GM23248 (cell line): Measurements from ENCODE around the gene GRIN3A. TPM values are rescaled to one million over a fixed set of nuclear protein-coding genes. Genes with fewer than 3 reads are reported as not detected.
A peak's percentile ranks its signal among the peaks of the same experiment; 100 is the strongest.

Experiments used
- DNase-seq: peaks from one replicate; pipeline ENCODE4 v3.0.0-alpha.2; 2015
- H2AFZ ChIP-seq: fragments of 200-600 bp; sonication (generic); 2 replicates; pipeline ENCODE4 v1.6.1; 2016; ENCODE audit warnings: antibody characterized with exemption
- H3F3A ChIP-seq: fragments of 200-600 bp; sonication (generic); 2 replicates; pipeline ENCODE4 v1.6.1; 2016; ENCODE audit warnings: mild to moderate bottlenecking, antibody characterized with exemption, mixed run types; ENCODE audit not compliant: insufficient read depth
- H3K27ac ChIP-seq: fragments of 200-600 bp; sonication (generic); 2 replicates; pipeline ENCODE4 v1.5.1; 2016; ENCODE audit warnings: mild to moderate bottlenecking
- H3K27me3 ChIP-seq: fragments of 200-600 bp; sonication (generic); replicated peaks from 2 replicates; pipeline ENCODE4 v1.6.1; 2016; ENCODE audit warnings: mild to moderate bottlenecking; ENCODE audit not compliant: insufficient read depth
- H3K36me3 ChIP-seq: fragments of 200-600 bp; sonication (generic); 2 replicates; pipeline ENCODE4 v1.6.1; 2016; ENCODE audit warnings: low read depth, mild to moderate bottlenecking
- H3K4me1 ChIP-seq: fragments of 200-600 bp; sonication (generic); 2 replicates; pipeline ENCODE4 v1.6.1; 2016; ENCODE audit warnings: mild to moderate bottlenecking; ENCODE audit not compliant: insufficient read depth
- H3K4me2 ChIP-seq: fragments of 200-600 bp; sonication (generic); one replicate; pipeline ENCODE4 v1.6.1; 2016; ENCODE audit warnings: mild to moderate bottlenecking; ENCODE audit not compliant: unreplicated experiment
- H3K4me3 ChIP-seq: fragments of 200-600 bp; sonication (generic); 2 replicates; pipeline ENCODE4 v1.5.1; 2016; ENCODE audit warnings: mild to moderate bottlenecking
- H3K79me2 ChIP-seq: fragments of 200-600 bp; sonication (generic); 2 replicates; pipeline ENCODE4 v1.6.1; 2016; ENCODE audit warnings: mild to moderate bottlenecking; ENCODE audit not compliant: insufficient read depth
- H3K9ac ChIP-seq: fragments of 200-600 bp; sonication (generic); 2 replicates; pipeline ENCODE4 v1.6.1; 2016; ENCODE audit warnings: mild to moderate bottlenecking
- H3K9me2 ChIP-seq: fragments of 200-600 bp; sonication (generic); 2 replicates; pipeline ENCODE4 v1.6.1; 2016; ENCODE audit warnings: mixed run types, mild to moderate bottlenecking, moderate library complexity; ENCODE audit not compliant: insufficient read depth
- H3K9me3 ChIP-seq: fragments of 200-600 bp; sonication (generic); one replicate; pipeline ENCODE4 v1.6.1; 2017; ENCODE audit warnings: low read depth
- H4K20me1 ChIP-seq: fragments of 200-600 bp; sonication (generic); 2 replicates; pipeline ENCODE4 v1.6.0; 2016; ENCODE audit not compliant: insufficient read depth
- EZH2 ChIP-seq: fragments of 200-600 bp; sonication (generic); IDR thresholded peaks from 2 replicates; pipeline ENCODE4 v1.6.1; 2018; ENCODE audit warnings: antibody characterized with exemption, mild to moderate bottlenecking; ENCODE audit not compliant: insufficient read depth, poor library complexity, severe bottlenecking
- EZH2phosphoT487 ChIP-seq: fragments of 200-600 bp; sonication (generic); IDR thresholded peaks from 2 replicates; pipeline ENCODE4 v1.6.1; 2018; ENCODE audit warnings: antibody characterized with exemption, moderate library complexity, mild to moderate bottlenecking, low read depth; ENCODE audit not compliant: insufficient read depth
- WGBS, 2 experiments: methylation state at CpG; one replicate each; pipeline ENCODE4 v1.1.6; 2015 to 2017; ENCODE audit warnings: low lambda C conversion rate in 2 of 2, low coverage in 1 of 2; ENCODE audit errors: missing lambda C conversion rate in 2 of 2; 5-methylcytosine and 5-hydroxymethylcytosine counted together
- in situ Hi-C: fragments of 300-500 bp; cut with MboI; formaldehyde crosslinking; loops from 2 replicates; pipeline ENCODE4 v1.15.0; 2020
- polyA plus RNA-seq: library from polyadenylated mRNA; unstranded; fragments of >200 nt; fragmentation: Nextera tagmentation; extraction: Ambion mirVana; gene quantifications from 2 replicates; pipeline ENCODE4 v1.2.1, GENCODE V29; 2016
- total RNA-seq: library from RNA; depleted of rRNA; stranded (reverse); fragments of >200 nt; shearing (Covaris generic); gene quantifications from 2 replicates; pipeline ENCODE4 v1.2.3, GENCODE V29; 2014

GRIN3A gene
- total and polyA plus RNA-seq, 2 experiments from 2014 or later: not detected

DNA sequence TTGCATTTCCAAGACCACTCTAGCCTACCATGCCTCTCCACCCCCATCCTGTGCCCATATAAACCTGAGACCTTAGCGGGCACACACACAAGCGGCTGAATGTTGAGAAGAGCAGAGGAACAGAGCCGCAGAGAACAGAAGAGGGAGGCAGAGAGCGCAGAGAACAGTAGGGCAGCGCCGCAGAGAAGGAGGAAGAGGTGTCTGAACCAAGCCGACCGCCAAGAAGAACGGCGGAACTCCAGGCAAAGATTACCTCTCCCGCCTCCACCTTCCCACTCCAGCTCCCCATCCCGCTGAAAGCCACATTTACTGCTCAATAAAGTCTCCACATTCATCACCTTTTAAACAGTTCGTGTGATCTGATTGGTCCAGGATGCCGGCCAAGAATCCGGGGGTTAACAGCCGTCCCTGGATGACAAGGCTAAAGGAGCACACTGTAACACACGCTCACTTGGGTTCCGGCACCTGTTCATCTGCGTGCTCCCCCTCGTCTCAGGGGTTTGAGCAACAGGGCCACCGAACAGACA lies 33.2 kb downstream of the GRIN3A start:
- no peaks in the 10 kb centered on the region for H3K9me2 ChIP-seq
- no peak overlapping the region for H3K27ac ChIP-seq
- H3K4me3 ChIP-seq: 0 out of 2 replicates have a peak overlapping the region, but pooled peaks have one; percentile 35
- TF ChIP-seq EZH2 (no peak), EZH2phosphoT487 (no peak)
- no peaks in the 10 kb centered on the region for H3K36me3 ChIP-seq
- no peaks in the 10 kb centered on the region for H3K79me2 ChIP-seq
- H2AFZ ChIP-seq: no peak overlapping the region
- DNase-seq: peak; percentile 31
- in situ Hi-C loops: no loop called here
- H3K27me3 ChIP-seq: no peaks in the 10 kb centered on the region
- H3F3A ChIP-seq: no peaks in the 10 kb centered on the region
- H3K4me1 ChIP-seq: no peaks in the 10 kb centered on the region
- H3K9me3 ChIP-seq: no peaks in the 10 kb centered on the region
- H4K20me1 ChIP-seq: no peaks in the 10 kb centered on the region
- 24 to 27% methylated on average over 21 of the region's 21 CpGs for WGBS, 2 experiments
- H3K4me2 ChIP-seq: no peak overlapping the region
- H3K9ac ChIP-seq: no peak overlapping the region

DNA sequence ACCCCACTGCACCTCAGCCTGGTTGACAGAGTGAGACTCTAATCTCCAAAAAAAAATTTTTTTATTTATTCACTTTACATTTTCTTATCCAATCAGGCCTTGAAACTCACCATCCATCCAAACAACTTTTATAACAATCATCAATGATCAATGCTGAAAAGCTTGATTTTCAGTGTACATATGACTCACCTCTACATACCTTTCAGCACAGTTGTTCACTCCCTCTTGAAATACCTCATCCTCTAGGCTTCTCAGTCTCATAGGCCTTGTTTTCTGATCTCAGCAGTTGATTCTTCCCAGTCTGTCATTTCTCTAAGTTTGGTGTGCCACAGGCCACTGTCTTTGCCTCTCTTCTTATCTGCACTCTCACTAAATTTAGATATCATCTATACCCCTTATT lies 36.2 kb downstream of the GRIN3A start:
- no peaks in the 10 kb centered on the region for H3K9me2 ChIP-seq
- in situ Hi-C loops: no loop called here

DNA sequence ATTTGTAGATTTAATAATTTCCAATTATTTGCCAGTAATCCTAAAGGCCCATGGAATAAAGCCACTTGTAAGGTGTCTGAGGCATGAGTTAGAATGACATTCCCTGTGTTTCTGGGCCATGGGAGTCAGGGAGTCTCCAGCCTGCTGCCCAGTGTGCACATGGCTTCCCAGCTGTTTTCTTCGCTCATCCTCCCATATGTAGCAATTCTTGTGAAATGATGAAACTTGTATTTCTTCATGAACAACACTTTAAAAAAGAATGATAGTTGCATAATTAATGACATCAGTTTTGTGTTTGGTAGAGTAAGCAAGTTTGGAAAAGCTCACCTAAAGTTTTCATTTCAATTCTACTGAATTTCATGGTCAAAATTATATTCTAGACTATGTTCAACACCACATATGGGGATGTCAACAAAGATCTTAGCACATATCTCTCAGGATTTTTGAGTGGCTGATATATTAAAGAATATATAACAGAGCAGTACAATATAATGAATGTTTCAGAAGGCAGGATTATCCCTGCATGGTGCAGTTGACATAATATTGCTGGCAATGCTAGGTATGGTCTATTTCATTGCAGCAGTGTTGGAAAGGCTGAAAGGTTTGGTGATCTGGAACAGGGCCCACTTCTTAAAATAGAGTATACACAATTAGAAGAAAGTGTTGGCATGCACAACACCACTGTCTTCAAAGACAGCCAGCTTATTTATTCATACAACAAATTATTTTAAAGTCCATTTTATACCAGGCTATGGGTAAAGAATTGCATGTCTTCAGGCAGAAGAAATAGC lies 44.7 kb downstream of the GRIN3A start:
- Histone ChIP-seq H3K27me3 (no peaks in the 10 kb centered on the region), H3K4me2 (no peak overlapping the region), H3K9me2 (no peaks in the 10 kb centered on the region), H3K79me2 (no peaks in the 10 kb centered on the region), H3K9ac (no peak overlapping the region), H4K20me1 (no peaks in the 10 kb centered on the region), H3K4me3 (no peak overlapping the region), H2AFZ (no peak overlapping the region), H3F3A (no peaks in the 10 kb centered on the region), H3K9me3 (no peaks in the 10 kb centered on the region), H3K27ac (no peak overlapping the region), H3K4me1 (no peaks in the 10 kb centered on the region), H3K36me3 (no peaks in the 10 kb centered on the region)
- in situ Hi-C loops: no loop called here
- no peak for DNase-seq
- TF ChIP-seq EZH2 (no peak), EZH2phosphoT487 (no peak)
- 0 to 5% methylated on average over 1 of the region's 1 CpG for WGBS, 2 experiments

More for the DNA sequence above, 36.2 kb downstream of the GRIN3A start:
- Histone ChIP-seq H3K79me2 (no peaks in the 10 kb centered on the region), H4K20me1 (no peaks in the 10 kb centered on the region), H3K4me2 (no peak overlapping the region), H2AFZ (no peak overlapping the region), H3K4me3 (no peak overlapping the region), H3K9ac (no peak overlapping the region), H3K27me3 (no peaks in the 10 kb centered on the region), H3K36me3 (no peaks in the 10 kb centered on the region), H3K4me1 (no peaks in the 10 kb centered on the region), H3K9me3 (no peaks in the 10 kb centered on the region), H3K27ac (no peak overlapping the region), H3F3A (no peaks in the 10 kb centered on the region)
- TF ChIP-seq EZH2phosphoT487 (no peak), EZH2 (no peak)
- DNase-seq: no peak

DNA sequence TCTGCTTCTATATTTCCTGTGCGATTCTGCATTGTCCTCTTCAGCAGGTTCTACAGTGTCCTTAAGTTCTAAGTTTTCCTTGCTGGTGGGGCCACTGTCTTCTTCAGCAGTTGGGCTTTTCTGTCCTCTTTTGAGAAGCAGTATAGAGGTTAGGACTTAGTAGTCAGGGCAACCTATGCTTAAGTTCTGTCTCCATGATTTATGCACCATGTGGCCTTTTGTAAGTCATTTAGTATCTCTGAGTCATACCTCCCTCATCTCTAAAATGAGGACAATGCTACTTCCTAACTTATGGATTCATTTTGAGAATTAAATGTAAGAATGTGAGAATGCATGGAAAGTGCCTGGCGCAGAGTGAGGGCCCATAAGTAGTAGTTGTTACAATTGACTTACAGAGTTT lies 46.8 kb downstream of the GRIN3A start:
- in situ Hi-C loops: no loop called here
- TF ChIP-seq EZH2: no peak
- TF ChIP-seq EZH2phosphoT487: no peak
- no peak overlapping the region for H3K9ac ChIP-seq
- H3K4me3 ChIP-seq: no peak overlapping the region
- no peak for DNase-seq
- H4K20me1 ChIP-seq: no peaks in the 10 kb centered on the region
- no peaks in the 10 kb centered on the region for H3K9me3 ChIP-seq
- H3K27me3 ChIP-seq: no peaks in the 10 kb centered on the region
- no peaks in the 10 kb centered on the region for H3F3A ChIP-seq
- no peak overlapping the region for H3K4me2 ChIP-seq
- no peaks in the 10 kb centered on the region for H3K36me3 ChIP-seq
- no peaks in the 10 kb centered on the region for H3K9me2 ChIP-seq
- no peaks in the 10 kb centered on the region for H3K4me1 ChIP-seq
- H2AFZ ChIP-seq: no peak overlapping the region
- no peak overlapping the region for H3K27ac ChIP-seq
- WGBS, 2 experiments: 76 to 77% methylated on average over 2 of the region's 2 CpGs
- no peaks in the 10 kb centered on the region for H3K79me2 ChIP-seq
